ENCODE results near the gene STXBP2.

- TF ChIP-seq POLR2A (IDR thresholded peaks at IDR 0.05; ENCODE audit: low read depth, low read length) (no peak), POLR2AphosphoS5 (IDR thresholded peaks at IDR 0.05; ENCODE audit: low read depth, low read length) (no peak), TAF1 (IDR thresholded peaks at IDR 0.05; ENCODE audit: borderline replicate concordance, low read depth, low read length) (no peak)
These were observed 28.2 kb downstream of the STXBP2 start for GRCh38 chr19:7665076-7665475.
